ENCODE measurements around the gene SLC22A25. TPM values are rescaled to one million over a fixed set of nuclear protein-coding genes. Genes with fewer than 3 reads are reported as not detected.

Gene SLC22A25
- polyA plus RNA-seq (not detected in 3 replicates), polyA minus RNA-seq (not detected in 3 replicates)
- polyA plus RNA-seq (2011; ENCODE audit: low read depth) = not detected
- not detected in 2 replicates for polyA plus RNA-seq (2011; cell fraction: cytosol; rRNA removed)
- not detected in 2 replicates for polyA plus RNA-seq (2011; cell fraction: nucleus; rRNA removed)
- polyA plus RNA-seq (2012; ENCODE audit: low replicate concordance) = not detected in 2 replicates
- not detected for polyA minus RNA-seq (2011; cell fraction: cytosol; rRNA and poly(A)+ RNA removed)
- not detected in 2 replicates for polyA minus RNA-seq (2011; cell fraction: nucleus; rRNA and poly(A)+ RNA removed)

DNA sequence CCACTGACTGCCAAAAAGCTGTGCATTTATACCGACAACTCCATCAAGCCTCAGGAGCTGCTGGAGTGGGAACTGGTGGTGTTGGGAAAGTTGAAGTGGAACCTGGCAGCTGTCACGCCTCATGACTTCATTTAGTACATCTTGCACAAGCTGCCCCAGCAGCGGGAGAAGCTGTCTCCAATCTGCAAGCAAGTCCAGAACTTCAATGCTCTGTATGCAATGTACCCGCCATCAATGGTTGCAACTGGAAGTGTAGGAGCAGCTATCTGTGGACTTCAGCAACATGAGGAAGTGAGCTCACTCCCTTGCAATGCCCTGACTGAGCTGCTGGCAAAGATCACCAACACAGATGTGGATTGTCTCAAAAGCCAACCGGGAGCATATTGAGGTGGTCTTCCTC is at the start of gene SLC22A25:
Gene SLC22A25 (minus strand): TSS at position 67 of the 400 bp plus-strand sequence. CDS start 13,947 bp downstream, outside the sequence.
- no peak for FAIRE-seq
- H3K4me1 ChIP-seq (ENCODE audit: control insufficient read depth, extremely low read depth, insufficient read depth, low read length) = no peaks in the 10 kb centered on the region
- no peaks in the 10 kb centered on the region for H3K27me3 ChIP-seq (ENCODE audit: control insufficient read depth, extremely low read depth, insufficient read depth, low read length)
- H4K20me1 ChIP-seq (ENCODE audit: control insufficient read depth, extremely low read depth, insufficient read depth, low read length) = no peaks in the 10 kb centered on the region
- H3K4me2 ChIP-seq (ENCODE audit: control insufficient read depth, extremely low read depth, insufficient read depth, low read depth, low read length) = no peak within 1 kb of the TSS
- no peaks in the 10 kb centered on the region for H3K79me2 ChIP-seq (ENCODE audit: control insufficient read depth, insufficient read depth, low read length)
- no peak within 1 kb of the TSS for H3K4me3 ChIP-seq (ENCODE audit: control insufficient read depth in 2 of 3, extremely low read depth in 1 of 3, insufficient read depth in 2 of 3, low read depth in 1 of 3, low read length in 3 of 3)
- dilution Hi-C loops (cut with MboI; ENCODE audit: extremely low pct_ligation_motif_present, low sequenced_read_pairs) = no loop called here
- DNase-seq (ENCODE audit: low read depth, low spot score) = no peak
- H3K9ac ChIP-seq (ENCODE audit: control insufficient read depth, extremely low read depth, insufficient read depth, low read length) = no peak within 1 kb of the TSS
- no peak within 1 kb of the TSS for H3K27ac ChIP-seq (ENCODE audit: control insufficient read depth, insufficient read depth, low read length)
- no peak for TF ChIP-seq EZH2 (IDR thresholded peaks at IDR 0.05; ENCODE audit: low read length)
- TF ChIP-seq, protein P1, sequence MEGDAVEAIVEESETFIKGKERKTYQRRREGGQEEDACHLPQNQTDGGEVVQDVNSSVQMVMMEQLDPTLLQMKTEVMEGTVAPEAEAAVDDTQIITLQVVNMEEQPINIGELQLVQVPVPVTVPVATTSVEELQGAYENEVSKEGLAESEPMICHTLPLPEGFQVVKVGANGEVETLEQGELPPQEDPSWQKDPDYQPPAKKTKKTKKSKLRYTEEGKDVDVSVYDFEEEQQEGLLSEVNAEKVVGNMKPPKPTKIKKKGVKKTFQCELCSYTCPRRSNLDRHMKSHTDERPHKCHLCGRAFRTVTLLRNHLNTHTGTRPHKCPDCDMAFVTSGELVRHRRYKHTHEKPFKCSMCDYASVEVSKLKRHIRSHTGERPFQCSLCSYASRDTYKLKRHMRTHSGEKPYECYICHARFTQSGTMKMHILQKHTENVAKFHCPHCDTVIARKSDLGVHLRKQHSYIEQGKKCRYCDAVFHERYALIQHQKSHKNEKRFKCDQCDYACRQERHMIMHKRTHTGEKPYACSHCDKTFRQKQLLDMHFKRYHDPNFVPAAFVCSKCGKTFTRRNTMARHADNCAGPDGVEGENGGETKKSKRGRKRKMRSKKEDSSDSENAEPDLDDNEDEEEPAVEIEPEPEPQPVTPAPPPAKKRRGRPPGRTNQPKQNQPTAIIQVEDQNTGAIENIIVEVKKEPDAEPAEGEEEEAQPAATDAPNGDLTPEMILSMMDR (optimal IDR thresholded peaks at IDR 0.05 in 1 of 3, IDR thresholded peaks at IDR 0.05 in 1 of 3, conservative IDR thresholded peaks at IDR 0.05 in 1 of 3; ENCODE audit: extremely low read depth in 1 of 3, insufficient read depth in 2 of 3, low read length in 3 of 3) = no peak
- H3K9me3 ChIP-seq (ENCODE audit: control insufficient read depth, low read depth, low read length) = no peaks in the 10 kb centered on the region
- H3K9me1 ChIP-seq (ENCODE audit: control insufficient read depth, extremely low read depth, insufficient read depth, low read length) = no peaks in the 10 kb centered on the region
- H2AFZ ChIP-seq (ENCODE audit: control insufficient read depth, low read length) = no peak within 1 kb of the TSS
- H3K36me3 ChIP-seq (ENCODE audit: control insufficient read depth in 2 of 2, extremely low read depth in 1 of 2, insufficient read depth in 2 of 2, low read length in 2 of 2) = no peaks in the 10 kb centered on the region

DNA sequence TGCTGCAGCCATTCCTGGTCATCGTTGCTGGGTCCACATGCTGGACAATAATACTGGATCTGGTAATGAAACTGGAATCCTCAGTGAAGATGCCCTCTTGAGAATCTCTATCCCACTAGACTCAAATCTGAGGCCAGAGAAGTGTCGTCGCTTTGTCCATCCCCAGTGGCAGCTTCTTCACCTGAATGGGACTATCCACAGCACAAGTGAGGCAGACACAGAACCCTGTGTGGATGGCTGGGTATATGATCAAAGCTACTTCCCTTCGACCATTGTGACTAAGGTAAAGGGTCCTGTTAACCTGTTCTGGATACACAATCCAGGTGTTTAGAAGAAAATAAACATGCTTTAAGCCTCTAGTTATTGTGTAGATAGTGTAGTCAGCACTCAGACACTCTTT is 46.9 kb upstream of the SLC22A25 start:
- TF ChIP-seq, protein P1 (optimal IDR thresholded peaks at IDR 0.05 in 1 of 3, IDR thresholded peaks at IDR 0.05 in 1 of 3, conservative IDR thresholded peaks at IDR 0.05 in 1 of 3; ENCODE audit: extremely low read depth in 1 of 3, insufficient read depth in 2 of 3, low read length in 3 of 3) = no peak
- no peak for TF ChIP-seq EZH2 (IDR thresholded peaks at IDR 0.05; ENCODE audit: low read length)
- dilution Hi-C loops (cut with MboI; ENCODE audit: extremely low pct_ligation_motif_present, low sequenced_read_pairs) = no loop called here
- DNase-seq (ENCODE audit: low read depth, low spot score) (no peak), FAIRE-seq (no peak)
- H3K36me3 ChIP-seq (ENCODE audit: control insufficient read depth in 2 of 2, extremely low read depth in 1 of 2, insufficient read depth in 2 of 2, low read length in 2 of 2) = no peaks in the 10 kb centered on the region
- no peaks in the 10 kb centered on the region for H4K20me1 ChIP-seq (ENCODE audit: control insufficient read depth, extremely low read depth, insufficient read depth, low read length)
- H3K79me2 ChIP-seq (ENCODE audit: control insufficient read depth, insufficient read depth, low read length) = no peaks in the 10 kb centered on the region
- H3K4me2 ChIP-seq (ENCODE audit: control insufficient read depth, extremely low read depth, insufficient read depth, low read depth, low read length) = no peak overlapping the region
- no peaks in the 10 kb centered on the region for H3K9me3 ChIP-seq (ENCODE audit: control insufficient read depth, low read depth, low read length)
- H3K9me1 ChIP-seq (ENCODE audit: control insufficient read depth, extremely low read depth, insufficient read depth, low read length) = no peaks in the 10 kb centered on the region
- no peak overlapping the region for H3K27ac ChIP-seq (ENCODE audit: control insufficient read depth, insufficient read depth, low read length)
- H3K9ac ChIP-seq (ENCODE audit: control insufficient read depth, extremely low read depth, insufficient read depth, low read length) = no peak overlapping the region
- no peaks in the 10 kb centered on the region for H3K4me1 ChIP-seq (ENCODE audit: control insufficient read depth, extremely low read depth, insufficient read depth, low read length)
- H2AFZ ChIP-seq (ENCODE audit: control insufficient read depth, low read length) = no peak overlapping the region
- no peak overlapping the region for H3K4me3 ChIP-seq (ENCODE audit: control insufficient read depth in 2 of 3, extremely low read depth in 1 of 3, insufficient read depth in 2 of 3, low read depth in 1 of 3, low read length in 3 of 3)
- no peaks in the 10 kb centered on the region for H3K27me3 ChIP-seq (ENCODE audit: control insufficient read depth, extremely low read depth, insufficient read depth, low read length)

Data from keratinocyte (primary cell).